HepG2 (cell line): ENCODE data around the gene GABBR2. TPM values are rescaled to one million over a fixed set of nuclear protein-coding genes. Genes with fewer than 3 reads are reported as not detected.

Experiments used
- ATAC-seq: fragments of 200-7000 bp; cut with Tn5 transposase; 3 replicates; pipeline ENCODE4 v1.9.1; 2020; ENCODE audit warnings: mild to moderate bottlenecking, moderate library complexity
- BruUV-seq: library from RNA; stranded (reverse); fragments of 400-500 nt; replicated peaks from 2 replicates; lab custom pipeline; 2021; lab: Mats Ljungman, UMichigan
- CTCF ChIA-PET: fragments of 300-600 bp; formaldehyde crosslinking; extraction: SDS; loops from one replicate; lab custom pipeline; 2021; ENCODE audit warnings: low total read pairs, inconsistent platforms, low intra/inter-chr PET ratio; lab: Yijun Ruan, JAX
- POLR2A ChIA-PET: fragments of 350-600 bp; sonication (Branson Sonifier 250); formaldehyde crosslinking; loops from one replicate; lab custom pipeline; 2020; ENCODE audit warnings: antibody characterized with exemption, inconsistent platforms; lab: Yijun Ruan, JAX
- DNase-seq: peaks from one replicate; pipeline ENCODE4 v3.0.0-alpha.2; 2015; ENCODE audit warnings: low spot score
- FAIRE-seq: peaks from 3 replicates; lab custom pipeline; 2011; peaks lifted over from hg19 to GRCh38; lab: Jason Lieb, UNC
- H2AFZ ChIP-seq: one replicate; pipeline ENCODE4 v1.6.1; 2011; ENCODE audit warnings: low read length, inconsistent platforms
- H3K27ac ChIP-seq: fragments of 300-600 bp; 3 replicates; pipeline ENCODE4 v1.8.0; 2011; ENCODE audit warnings: mixed run types, mild to moderate bottlenecking, mixed read lengths, low read length, inconsistent platforms; ENCODE audit not compliant: insufficient read depth; ENCODE audit errors: extremely low read length
- H3K27me3 ChIP-seq, 2 experiments: fragments of 200-600 bp in 1 of 2; 2 replicates in 1 of 2; 3 replicates in 1 of 2; pipeline versions ENCODE4 v1.6.0 to v1.8.0; 2011; ENCODE audit warnings: low read length in 2 of 2, mild to moderate bottlenecking in 2 of 2, moderate library complexity in 2 of 2, inconsistent platforms in 1 of 2; ENCODE audit not compliant: insufficient read depth in 2 of 2, control insufficient read depth in 1 of 2
- H3K36me3 ChIP-seq, 2 experiments: fragments of 200-600 bp in 1 of 2; replicated peaks in 1 of 2; 2 replicates in 1 of 2; 3 replicates in 1 of 2; pipeline versions ENCODE4 v1.5.1 to v1.8.0; 2011; ENCODE audit warnings: low read length in 2 of 2, inconsistent platforms in 1 of 2; ENCODE audit not compliant: insufficient read depth in 2 of 2, control insufficient read depth in 1 of 2
- H3K4me1 ChIP-seq: 2 replicates; pipeline ENCODE4 v1.5.1; 2012; ENCODE audit warnings: low read length, inconsistent platforms; ENCODE audit not compliant: insufficient read depth
- H3K4me2 ChIP-seq: 2 replicates; pipeline ENCODE4 v1.6.0; 2011; ENCODE audit warnings: low read depth, low read length, inconsistent platforms
- H3K4me3 ChIP-seq, 3 experiments: fragments of 200-600 bp in 1 of 3; sonication (generic), shearing (Covaris generic) in 1 of 3; replicated peaks in 1 of 3; 2 replicates each; pipeline ENCODE4 v1.5.1; 2011 to 2016; ENCODE audit warnings: low read length in 3 of 3, inconsistent platforms in 2 of 3, low read depth in 2 of 3, mild to moderate bottlenecking in 2 of 3, control low read depth in 1 of 3, mixed read lengths in 1 of 3; ENCODE audit not compliant: insufficient read depth in 1 of 3
- H3K79me2 ChIP-seq: one replicate; pipeline ENCODE4 v1.6.1; 2011; ENCODE audit warnings: low read length, inconsistent platforms; ENCODE audit not compliant: insufficient read depth
- H3K9ac ChIP-seq: 2 replicates; pipeline ENCODE4 v1.6.0; 2011; ENCODE audit warnings: mild to moderate bottlenecking, low read depth, low read length, inconsistent platforms; ENCODE audit not compliant: insufficient read depth
- H3K9me3 ChIP-seq: 2 replicates; pipeline ENCODE4 v1.5.1; 2012; ENCODE audit warnings: mild to moderate bottlenecking, low read length
- H4K20me1 ChIP-seq: 2 replicates; pipeline ENCODE4 v1.6.0; 2011; ENCODE audit warnings: inconsistent platforms, mild to moderate bottlenecking, low read length, moderate library complexity; ENCODE audit not compliant: insufficient read depth
- CERS6 ChIP-seq: sonication (generic); formaldehyde crosslinking; IDR thresholded peaks from 2 replicates; pipeline ENCODE4 v1.5.0; 2020; ENCODE audit warnings: missing genetic modification reagents
- MBD4 ChIP-seq: IDR thresholded peaks from 2 replicates; pipeline ENCODE4 v1.6.1; 2012; ENCODE audit warnings: low read length, inconsistent platforms, borderline replicate concordance
- MXD1 ChIP-seq: sonication (generic); formaldehyde crosslinking; IDR thresholded peaks from 2 replicates; pipeline ENCODE4 v1.4.0; 2020; ENCODE audit warnings: mild to moderate bottlenecking, missing genetic modification reagents
- SNAPC4 ChIP-seq: sonication (generic); formaldehyde crosslinking; IDR thresholded peaks from 2 replicates; pipeline ENCODE4 v1.4.0; 2020; ENCODE audit warnings: mild to moderate bottlenecking, missing genetic modification reagents
- ZNF549 ChIP-seq: sonication (generic); formaldehyde crosslinking; IDR thresholded peaks from 2 replicates; pipeline ENCODE4 v1.5.0; 2020; ENCODE audit warnings: missing genetic modification reagents
- ZNF597 ChIP-seq: sonication (generic); formaldehyde crosslinking; IDR thresholded peaks from 2 replicates; pipeline ENCODE4 v1.5.0; 2020; ENCODE audit warnings: missing genetic modification reagents
- whole genome bisulfite sequencing: methylation state at CpG from one replicate; pipeline ENCODE4 v1.1.6; 2017; ENCODE audit warnings: low lambda C conversion rate; 5-methylcytosine and 5-hydroxymethylcytosine counted together
- in situ Hi-C: cut with HindIII; loops from 2 replicates; pipeline ENCODE4 v1.10.0; 2017; ENCODE audit warnings: low pct_unique_long_range_greater_than_20kb; ENCODE audit not compliant: extremely low pct_ligation_motif_present
- intact Hi-C: fragments of 100-400 bp; cut with micrococcal nuclease; formaldehyde crosslinking; loops from one replicate; pipeline ENCODE4 v1.10.0; 2022; ENCODE audit not compliant: unreplicated experiment
- polyA plus RNA-seq, 8 experiments: library from polyadenylated mRNA; depleted of rRNA in 3 of 8; stranded (reverse) in 7 of 8; unstranded in 1 of 8; fragments of >200 nt; fragmentation: Illumina TruSeq in 4 of 8; extraction: Trizol in 4 of 8; gene quantifications; 2 replicates each; pipeline versions ENCODE4 v1.2.1 to v1.2.3, GENCODE V29; 2011 to 2016; ENCODE audit warnings: low read depth in 4 of 8, missing spikeins in 1 of 8, mixed read lengths in 1 of 8; ENCODE audit not compliant: insufficient read depth in 1 of 8
- total RNA-seq, 5 experiments: library from RNA; depleted of rRNA; stranded (reverse); fragments of >200 nt; fragmentation: Illumina TruSeq; extraction: Trizol; gene quantifications; 2 replicates each; pipeline ENCODE4 v1.2.3, GENCODE V29; 2016; ENCODE audit warnings: low read depth in 1 of 5
- TF ChIP-seq, protein P1 (sequence below): sonication (generic); formaldehyde crosslinking; IDR thresholded peaks from 2 replicates; pipeline ENCODE4 v1.4.0; 2020; ENCODE audit warnings: missing genetic modification reagents

GABBR2 gene
- total and polyA plus RNA-seq, 2 of the 13 experiments (the other 11 are each of a cell fraction or from before 2014, with no cell fraction given), result 0.02 TPM; not detected in 1

DNA sequence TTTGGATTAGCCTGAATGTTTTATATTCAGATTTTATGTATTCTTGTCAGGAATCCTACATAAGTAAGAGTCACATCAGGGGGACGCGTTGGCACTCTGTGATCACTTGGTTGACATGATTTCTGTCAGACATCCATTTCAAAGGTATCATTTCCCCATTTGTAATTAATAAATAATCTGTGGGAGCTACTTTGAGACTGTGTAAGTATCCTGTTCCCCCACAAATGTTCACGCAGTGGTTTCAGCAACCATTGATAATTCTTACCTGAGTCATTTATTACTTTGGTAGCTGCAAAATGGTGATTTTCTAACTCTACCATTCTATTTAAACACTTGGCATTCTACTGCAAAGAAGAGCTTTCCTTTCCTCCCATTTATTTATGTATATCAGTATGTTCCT, 396.4 kb downstream of the GABBR2 start:
- Histone ChIP-seq H3K4me1 (no peaks in the 10 kb centered on the region), H3K27me3 (peaks cover 0 to 13% of the 10 kb centered on the region in 2 experiments; a peak in 4 of 5 replicates), H3K4me2 (no peak overlapping the region), H2AFZ (no peak overlapping the region), H3K36me3 (no peaks in the 10 kb centered on the region), H3K9ac (no peak overlapping the region), H3K4me3 (no peak overlapping the region), H3K79me2 (no peaks in the 10 kb centered on the region), H4K20me1 (no peaks in the 10 kb centered on the region), H3K9me3 (no peaks in the 10 kb centered on the region), H3K27ac (no peak overlapping the region)
- FAIRE-seq (no peak), ATAC-seq (no peak), DNase-seq (no peak)
- CTCF ChIA-PET, result no interaction called here
- POLR2A ChIA-PET, result no interaction called here
- in situ Hi-C loops, result loop anchor here (10.0 kb wide), 1 partner anchor 392 kb away; the partner anchor contains the start of gene GABBR2
- intact Hi-C loops, result no loop called here
- WGBS, result 60% methylated on average over 3 of the region's 3 CpGs
- TF ChIP-seq ZNF549 (no peak), ZNF597 (CRISPR knock-in tag) (no peak), SNAPC4 (CRISPR knock-in tag) (no peak), MBD4 (no peak), CERS6 (CRISPR knock-in tag) (no peak), MXD1 (no peak)
- TF ChIP-seq, protein P1, sequence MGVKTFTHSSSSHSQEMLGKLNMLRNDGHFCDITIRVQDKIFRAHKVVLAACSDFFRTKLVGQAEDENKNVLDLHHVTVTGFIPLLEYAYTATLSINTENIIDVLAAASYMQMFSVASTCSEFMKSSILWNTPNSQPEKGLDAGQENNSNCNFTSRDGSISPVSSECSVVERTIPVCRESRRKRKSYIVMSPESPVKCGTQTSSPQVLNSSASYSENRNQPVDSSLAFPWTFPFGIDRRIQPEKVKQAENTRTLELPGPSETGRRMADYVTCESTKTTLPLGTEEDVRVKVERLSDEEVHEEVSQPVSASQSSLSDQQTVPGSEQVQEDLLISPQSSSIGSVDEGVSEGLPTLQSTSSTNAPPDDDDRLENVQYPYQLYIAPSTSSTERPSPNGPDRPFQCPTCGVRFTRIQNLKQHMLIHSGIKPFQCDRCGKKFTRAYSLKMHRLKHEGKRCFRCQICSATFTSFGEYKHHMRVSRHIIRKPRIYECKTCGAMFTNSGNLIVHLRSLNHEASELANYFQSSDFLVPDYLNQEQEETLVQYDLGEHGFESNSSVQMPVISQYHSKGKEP (CRISPR knock-in tag), result no peak
- no TSS peak for BruUV-seq
